GM10266 (cell line): ENCODE data around the gene ARID4A.
"Not testable (repeated sequence)": the region's sequence is repeated elsewhere in the genome, so short reads cannot be mapped to it uniquely, and the experiment has no call there.

ENCODE experiments used
- DNase-seq: peaks from one replicate; pipeline ENCODE4 v3.0.0; 2012; ENCODE audit errors: extremely low spot score
- TF ChIP-seq, protein P1 (sequence below): IDR thresholded peaks from 2 replicates; pipeline ENCODE4 v1.5.1; 2012; ENCODE audit warnings: mild to moderate bottlenecking, low read depth; ENCODE audit not compliant: control insufficient read depth, insufficient read depth; ENCODE audit errors: missing control alignments

ARID4A gene, protein sequence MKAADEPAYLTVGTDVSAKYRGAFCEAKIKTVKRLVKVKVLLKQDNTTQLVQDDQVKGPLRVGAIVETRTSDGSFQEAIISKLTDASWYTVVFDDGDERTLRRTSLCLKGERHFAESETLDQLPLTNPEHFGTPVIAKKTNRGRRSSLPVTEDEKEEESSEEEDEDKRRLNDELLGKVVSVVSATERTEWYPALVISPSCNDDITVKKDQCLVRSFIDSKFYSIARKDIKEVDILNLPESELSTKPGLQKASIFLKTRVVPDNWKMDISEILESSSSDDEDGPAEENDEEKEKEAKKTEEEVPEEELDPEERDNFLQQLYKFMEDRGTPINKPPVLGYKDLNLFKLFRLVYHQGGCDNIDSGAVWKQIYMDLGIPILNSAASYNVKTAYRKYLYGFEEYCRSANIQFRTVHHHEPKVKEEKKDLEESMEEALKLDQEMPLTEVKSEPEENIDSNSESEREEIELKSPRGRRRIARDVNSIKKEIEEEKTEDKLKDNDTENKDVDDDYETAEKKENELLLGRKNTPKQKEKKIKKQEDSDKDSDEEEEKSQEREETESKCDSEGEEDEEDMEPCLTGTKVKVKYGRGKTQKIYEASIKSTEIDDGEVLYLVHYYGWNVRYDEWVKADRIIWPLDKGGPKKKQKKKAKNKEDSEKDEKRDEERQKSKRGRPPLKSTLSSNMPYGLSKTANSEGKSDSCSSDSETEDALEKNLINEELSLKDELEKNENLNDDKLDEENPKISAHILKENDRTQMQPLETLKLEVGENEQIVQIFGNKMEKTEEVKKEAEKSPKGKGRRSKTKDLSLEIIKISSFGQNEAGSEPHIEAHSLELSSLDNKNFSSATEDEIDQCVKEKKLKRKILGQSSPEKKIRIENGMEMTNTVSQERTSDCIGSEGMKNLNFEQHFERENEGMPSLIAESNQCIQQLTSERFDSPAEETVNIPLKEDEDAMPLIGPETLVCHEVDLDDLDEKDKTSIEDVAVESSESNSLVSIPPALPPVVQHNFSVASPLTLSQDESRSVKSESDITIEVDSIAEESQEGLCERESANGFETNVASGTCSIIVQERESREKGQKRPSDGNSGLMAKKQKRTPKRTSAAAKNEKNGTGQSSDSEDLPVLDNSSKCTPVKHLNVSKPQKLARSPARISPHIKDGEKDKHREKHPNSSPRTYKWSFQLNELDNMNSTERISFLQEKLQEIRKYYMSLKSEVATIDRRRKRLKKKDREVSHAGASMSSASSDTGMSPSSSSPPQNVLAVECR

DNA sequence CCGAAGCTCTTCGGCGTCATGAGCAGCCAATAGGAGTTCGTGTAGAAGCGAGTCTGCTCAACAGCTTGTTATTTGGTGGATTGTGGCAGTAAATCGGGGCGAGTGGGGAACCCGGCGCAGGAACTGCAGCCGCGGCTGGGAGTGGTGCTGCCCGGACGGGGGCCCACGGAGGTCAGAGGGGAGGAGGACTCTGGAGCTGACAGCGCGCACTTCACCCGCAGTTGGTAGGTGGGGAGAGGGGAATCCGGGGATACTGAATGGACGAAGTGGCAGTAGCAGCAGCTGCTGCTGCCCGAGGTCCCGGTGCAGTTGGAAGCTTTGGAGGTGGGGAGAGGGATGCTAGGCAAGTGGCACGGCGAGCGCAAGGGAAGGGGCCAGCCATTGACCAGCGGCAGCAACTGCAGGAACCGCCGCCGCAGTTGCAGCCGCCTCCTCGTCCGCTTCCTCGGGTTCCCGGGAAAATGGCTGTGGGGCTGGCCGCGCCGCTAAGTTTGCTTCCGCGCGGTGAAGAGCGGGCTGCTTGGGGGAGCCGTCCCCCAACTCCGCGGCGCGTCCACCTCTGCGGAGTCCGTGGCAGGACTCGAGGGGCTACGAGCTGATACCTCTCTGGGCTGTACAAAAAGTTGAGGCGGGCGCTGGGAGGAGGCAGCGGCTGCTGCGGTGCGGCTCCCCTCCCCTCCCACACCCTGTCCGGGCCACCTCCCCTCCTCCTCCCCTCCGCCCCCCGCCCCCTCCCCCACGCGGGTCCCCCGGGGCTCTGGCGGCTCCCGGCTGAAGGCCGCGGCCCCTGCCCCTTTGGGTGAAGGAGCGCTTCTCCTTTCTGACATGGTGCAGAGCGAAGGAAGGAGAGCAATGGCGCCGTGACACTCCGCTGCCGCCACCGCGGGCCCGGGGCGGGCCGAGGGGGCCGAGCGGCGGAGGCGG, at the start of gene ARID4A:
Gene ARID4A (plus strand): TSS at position 79 of the 924 bp plus-strand sequence. CDS start 1,300 bp downstream, outside the sequence.
- TF ChIP-seq, protein P1, sequence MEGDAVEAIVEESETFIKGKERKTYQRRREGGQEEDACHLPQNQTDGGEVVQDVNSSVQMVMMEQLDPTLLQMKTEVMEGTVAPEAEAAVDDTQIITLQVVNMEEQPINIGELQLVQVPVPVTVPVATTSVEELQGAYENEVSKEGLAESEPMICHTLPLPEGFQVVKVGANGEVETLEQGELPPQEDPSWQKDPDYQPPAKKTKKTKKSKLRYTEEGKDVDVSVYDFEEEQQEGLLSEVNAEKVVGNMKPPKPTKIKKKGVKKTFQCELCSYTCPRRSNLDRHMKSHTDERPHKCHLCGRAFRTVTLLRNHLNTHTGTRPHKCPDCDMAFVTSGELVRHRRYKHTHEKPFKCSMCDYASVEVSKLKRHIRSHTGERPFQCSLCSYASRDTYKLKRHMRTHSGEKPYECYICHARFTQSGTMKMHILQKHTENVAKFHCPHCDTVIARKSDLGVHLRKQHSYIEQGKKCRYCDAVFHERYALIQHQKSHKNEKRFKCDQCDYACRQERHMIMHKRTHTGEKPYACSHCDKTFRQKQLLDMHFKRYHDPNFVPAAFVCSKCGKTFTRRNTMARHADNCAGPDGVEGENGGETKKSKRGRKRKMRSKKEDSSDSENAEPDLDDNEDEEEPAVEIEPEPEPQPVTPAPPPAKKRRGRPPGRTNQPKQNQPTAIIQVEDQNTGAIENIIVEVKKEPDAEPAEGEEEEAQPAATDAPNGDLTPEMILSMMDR: no peak
- peak; percentile 57 for DNase-seq

DNA sequence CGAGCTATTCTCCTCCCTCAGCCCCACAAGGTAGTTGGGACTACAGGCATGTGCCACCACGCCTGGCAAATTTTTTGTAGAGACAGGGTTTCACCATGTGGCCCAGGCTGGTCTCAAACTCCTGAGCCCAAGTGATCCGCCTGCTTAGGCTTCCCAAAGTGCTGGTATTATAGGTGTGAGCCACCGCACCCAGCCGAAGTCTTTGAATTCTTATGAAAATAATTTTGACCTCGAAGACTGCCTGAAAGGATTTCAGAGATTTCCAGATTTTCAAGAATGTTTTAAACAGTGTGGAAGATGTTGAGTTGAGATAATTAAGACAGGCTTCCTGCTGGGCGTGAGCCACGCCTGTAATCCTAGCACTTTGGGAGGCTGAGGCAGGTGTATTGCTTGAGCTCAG, 48.7 kb upstream of the ARID4A start:
- TF ChIP-seq, protein P1: no peak
- no peak for DNase-seq

DNA sequence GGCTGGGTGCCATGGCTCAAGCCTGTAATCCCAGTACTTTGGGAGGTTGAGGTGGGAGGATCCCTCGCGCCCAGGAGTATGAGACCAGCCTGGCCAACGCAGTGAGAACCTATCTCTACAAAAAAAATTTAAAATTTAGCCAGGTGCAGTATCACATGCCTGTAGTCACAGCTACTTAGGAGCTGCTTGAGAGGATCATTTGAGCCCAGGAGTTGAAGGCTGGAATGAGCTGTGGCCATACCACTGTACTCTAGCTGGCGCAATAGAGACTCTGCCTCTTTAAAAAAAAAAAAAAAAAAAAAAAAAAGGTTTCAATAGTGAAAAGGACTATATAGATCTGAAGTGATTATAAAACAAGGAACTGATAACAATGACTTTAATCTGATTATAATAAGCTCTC, 40.2 kb upstream of the ARID4A start:
- DNase-seq: no peak
- TF ChIP-seq, protein P1: peak; percentile 0

DNA sequence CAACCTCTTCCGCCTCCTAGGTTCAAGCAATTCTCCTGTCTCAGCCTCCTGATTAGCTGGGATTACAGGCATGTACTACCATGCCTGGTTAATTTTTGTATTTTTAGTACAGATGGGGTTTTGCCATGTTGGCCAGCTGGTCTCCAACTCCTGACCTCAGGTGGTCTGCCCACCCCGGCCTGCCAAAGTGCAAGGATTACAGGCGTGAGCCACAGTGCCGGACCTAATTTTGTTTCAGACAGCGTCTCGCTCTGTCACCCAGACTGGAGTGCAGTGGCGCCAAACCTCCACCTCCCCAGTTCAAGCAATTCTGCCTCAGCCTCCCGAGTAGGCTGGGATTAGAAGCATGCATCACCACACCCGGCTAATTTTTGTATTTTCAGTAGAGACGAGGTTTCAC, 36.4 kb upstream of the ARID4A start:
- not testable (repeated sequence) for DNase-seq

DNA sequence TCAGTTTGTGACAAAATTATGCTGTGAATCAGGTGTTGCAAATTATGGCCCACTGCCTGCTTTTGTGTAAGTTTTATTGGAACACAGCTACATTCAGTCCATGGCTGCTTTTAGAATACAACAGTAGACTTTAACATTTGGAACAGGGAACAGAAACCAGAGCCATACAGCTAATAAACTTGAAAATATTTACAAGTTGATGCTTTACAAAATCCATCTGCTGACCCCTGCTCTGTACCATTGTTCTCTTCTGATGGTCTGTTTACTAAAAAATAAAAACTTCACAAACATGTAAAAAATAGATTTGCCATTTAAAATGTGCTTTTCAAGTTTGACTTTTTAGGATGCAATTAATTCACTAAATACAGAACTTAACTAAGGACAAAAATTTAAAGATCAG, 33.0 kb upstream of the ARID4A start:
- DNase-seq: no peak

DNA sequence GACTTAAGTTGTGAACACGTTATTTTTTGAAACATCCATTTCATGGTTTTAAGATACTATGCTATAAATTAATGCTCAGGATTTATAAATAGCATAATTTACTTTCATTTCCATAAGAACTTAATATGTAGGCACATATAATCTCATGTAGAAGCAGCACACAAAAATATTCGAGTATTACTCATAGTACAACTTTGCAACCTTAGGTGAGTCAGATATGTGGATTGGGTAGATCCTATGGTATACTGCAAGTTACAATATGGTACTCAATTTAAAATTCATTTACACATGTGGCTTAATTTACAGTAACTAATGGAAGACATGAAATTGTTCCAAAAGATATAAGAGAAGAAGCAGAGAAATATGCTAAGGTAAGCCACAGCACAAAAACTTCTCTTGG, 27.7 kb upstream of the ARID4A start:
- no peak for DNase-seq
- TF ChIP-seq, protein P1: no peak

More for the DNA sequence above, 33.0 kb upstream of the ARID4A start:
- TF ChIP-seq, protein P1: no peak
